Hematopoietic multipotent progenitor cell (in vitro differentiated cells): ENCODE measurements around the gene GSK3A. TPM values are rescaled to one million over a fixed set of nuclear protein-coding genes. Genes with fewer than 3 reads are reported as not detected.

Experiments
- DNase-seq, 3 donors: peaks; one replicate each; pipeline ENCODE4 v3.0.0-alpha.2; 2011 to 2015; ENCODE audit warnings: low read depth in 2 of 3, low spot score in 2 of 3
- total RNA-seq: library from RNA; depleted of rRNA; stranded (reverse); fragments of >200 nt; gene quantifications from one replicate; pipeline ENCODE4 v1.2.3, GENCODE V29; 2012

GSK3A gene
- total RNA-seq, 1 donor: 24.5 TPM

DNA sequence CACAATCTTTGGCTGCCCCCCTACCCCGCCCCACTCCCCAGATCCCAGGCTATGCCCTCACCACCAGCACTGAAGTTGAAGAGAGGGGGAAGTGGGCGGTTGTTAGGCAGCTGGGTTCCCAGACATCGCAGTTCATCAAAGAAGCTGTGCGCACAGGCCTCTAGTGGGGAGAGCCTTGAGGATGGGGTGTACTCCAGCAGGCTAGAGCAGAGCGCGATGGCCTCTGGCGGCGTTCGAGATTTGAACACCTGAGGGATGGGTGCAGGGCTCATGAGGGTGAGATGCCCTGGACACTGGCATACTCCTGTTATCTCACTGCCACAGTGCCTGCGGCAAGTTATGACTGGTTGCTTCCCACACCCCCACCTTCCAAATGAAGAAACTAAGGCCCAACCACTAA lies 10.0 kb downstream of the GSK3A start:
- DNase-seq: no peak

DNA sequence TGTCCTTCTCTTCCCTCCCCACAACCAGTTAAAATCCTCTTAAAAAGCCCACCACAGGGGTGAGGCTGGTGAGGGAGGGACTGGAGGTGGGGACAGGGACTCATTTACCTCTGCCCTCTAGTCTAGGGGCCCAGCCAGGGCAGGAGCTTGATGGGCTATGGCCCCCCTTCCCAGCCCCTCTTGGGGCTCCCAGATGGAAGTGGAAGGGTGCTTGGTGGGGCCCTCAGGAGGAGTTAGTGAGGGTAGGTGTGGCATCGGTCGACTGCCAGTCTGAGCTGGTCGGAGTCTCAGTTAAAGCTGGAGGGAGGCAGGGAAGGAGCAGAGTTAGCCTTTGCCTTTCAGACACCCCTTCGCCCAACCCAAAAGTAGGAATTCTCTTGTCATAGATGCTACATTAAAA lies 11.8 kb downstream of the GSK3A start:
- no peak for DNase-seq

DNA sequence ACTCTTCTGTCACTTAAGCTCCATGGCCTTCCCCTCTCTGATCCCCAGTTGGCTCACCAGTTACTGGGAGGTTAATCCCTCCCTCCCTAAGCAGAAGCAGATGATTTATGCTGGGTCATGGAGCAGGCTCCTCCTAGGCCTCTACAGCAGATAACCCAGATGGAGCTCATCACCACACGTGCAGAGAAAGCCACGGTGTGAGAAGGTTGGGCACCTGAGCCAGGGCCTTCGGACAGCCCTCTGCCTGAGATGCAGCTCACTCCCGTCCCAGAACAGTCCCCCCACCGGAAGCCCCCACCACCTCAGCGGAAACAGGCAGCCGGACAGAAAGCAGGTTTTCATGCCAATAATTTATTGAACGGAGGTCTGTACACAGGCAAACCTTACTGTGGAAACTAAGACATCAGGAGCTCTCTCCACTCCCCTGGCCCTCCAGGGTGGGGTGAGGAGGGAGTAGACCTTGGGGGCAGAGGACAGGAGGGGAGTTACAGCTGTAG lies 12.5 kb downstream of the GSK3A start:
- DNase-seq: no peak

DNA sequence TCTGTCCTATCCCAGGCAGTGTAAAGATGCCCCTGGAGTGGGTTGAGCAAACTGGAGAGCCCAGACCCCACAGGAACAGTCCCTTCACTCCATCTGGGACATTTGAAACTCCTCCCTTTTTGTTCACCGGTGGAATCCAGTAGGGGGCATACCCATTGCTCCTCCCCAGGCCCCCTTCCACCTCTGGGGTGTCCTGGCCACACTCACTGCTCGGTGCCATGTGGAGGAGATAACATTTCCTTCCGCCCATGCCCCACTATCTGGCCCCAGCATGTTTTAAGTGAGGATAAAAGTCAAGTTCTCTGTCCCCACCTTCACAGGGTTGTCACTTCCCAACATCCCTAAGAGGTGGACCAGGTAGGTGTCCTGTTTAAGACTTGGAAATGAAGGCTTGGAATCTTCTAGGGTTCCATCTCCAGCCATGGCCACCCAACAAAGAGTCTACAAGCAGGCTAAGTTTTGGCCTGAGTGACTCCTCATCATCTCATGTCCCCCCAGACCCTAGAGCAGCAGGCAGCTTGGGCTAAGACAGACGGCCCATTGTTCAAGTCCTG lies 13.0 kb downstream of the GSK3A start:
- no peak for DNase-seq

DNA sequence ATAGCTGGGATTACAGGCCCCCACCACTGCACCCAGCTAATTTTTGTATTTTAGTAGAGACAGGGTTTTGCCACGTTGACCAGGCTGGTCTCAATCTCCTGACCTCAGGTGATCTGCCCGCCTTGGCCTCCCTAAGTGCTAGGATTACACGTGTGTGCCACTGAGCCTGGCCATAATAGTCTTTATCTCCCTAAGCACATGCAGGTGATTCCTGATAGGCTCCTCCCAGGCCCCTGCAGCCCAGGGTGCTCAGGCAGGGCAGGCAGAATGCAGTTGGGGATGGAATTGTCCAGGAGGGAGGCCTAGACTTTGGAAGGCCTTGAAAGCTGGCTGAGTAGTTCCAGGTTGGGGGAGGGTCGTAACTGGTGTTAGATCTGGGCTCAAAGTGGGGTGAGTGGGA lies 13.8 kb downstream of the GSK3A start:
- no peak for DNase-seq

DNA sequence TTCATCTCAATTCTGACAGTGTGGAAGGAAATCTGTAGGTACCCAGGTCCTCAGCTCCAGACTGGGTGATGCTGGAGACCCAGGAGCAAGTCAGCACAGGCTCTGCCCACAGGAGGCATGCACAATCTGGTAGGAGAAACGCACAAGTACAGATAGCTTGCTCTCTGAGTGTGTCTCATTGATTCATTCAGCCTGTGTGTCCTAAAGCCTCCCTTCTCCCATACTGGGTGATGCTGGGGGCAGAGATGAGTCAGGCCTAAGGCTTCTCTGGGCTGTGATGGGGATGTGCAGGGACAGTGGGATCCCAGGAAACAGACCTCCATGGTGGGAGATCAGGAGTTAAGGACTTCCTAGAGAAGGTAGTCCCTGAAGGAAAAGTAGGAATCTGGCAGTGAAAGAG lies 15.5 kb downstream of the GSK3A start:
- no peak for DNase-seq

DNA sequence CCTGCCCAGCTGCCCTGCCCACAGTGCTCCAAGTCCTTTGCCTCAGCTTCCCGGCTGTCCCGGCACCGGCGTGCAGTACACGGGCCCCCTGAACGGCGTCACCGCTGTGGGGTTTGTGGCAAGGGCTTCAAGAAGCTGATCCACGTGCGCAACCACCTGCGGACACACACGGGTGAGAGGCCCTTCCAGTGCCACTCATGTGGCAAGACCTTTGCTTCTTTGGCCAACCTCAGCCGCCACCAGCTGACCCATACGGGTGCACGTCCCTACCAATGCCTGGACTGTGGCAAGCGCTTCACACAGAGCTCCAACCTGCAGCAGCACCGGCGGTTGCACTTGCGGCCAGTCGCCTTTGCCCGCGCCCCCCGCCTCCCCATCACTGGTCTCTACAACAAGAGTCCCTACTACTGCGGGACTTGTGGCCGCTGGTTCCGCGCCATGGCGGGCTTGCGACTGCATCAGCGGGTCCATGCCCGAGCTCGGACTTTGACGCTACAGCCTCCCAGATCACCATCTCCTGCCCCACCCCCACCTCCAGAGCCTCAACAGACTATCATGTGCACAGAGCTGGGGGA lies 16.6 kb downstream of the GSK3A start:
- DNase-seq: no peak

DNA sequence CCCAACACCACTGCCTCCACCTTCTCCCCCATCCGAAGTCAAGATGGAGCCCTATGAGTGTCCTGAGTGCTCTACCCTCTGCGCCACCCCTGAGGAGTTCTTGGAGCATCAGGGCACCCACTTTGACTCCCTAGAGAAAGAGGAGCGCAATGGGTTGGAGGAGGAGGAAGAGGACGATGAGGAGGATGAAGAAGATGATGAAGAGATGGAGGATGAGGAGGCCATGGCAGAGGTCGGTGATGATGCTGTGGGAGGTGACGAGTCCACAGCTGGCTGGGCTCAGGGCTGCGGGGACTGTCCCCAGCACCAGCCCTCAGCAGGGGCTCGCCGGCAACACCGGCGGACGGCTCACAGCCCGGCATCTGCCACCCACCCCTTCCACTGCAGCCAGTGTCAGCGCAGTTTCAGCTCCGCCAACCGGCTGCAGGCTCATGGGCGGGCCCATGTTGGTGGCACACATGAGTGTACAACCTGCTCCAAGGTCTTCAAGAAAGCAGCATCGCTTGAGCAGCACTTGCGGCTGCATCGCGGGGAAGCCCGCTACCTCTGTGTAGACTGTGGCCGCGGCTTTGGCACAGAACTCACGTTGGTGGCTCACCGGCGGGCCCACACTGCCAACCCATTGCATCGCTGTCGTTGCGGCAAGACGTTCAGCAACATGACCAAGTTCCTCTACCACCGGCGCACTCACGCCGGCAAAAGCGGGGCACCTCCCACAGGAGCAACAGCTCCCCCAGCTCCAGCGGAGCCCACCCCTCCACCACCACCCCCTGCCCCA lies 17.3 kb downstream of the GSK3A start:
- DNase-seq: no peak

DNA sequence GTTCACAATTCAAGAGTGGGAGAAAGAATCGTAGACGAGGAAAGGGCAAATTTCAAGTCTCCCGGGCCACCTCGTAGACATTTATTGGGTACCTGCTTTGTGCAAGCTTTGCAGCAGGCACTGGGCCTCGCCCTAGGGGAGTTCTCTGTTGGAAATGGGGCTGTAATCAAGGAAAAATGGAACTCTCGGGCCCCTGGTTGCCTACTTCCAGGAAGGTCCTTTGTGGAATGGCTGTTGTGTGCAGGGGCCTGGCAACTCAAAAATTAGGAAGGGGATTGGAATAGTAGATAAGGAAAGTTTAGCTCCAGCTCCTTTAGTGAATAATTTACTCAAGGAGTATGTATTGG lies 21.7 kb downstream of the GSK3A start:
- no peak for DNase-seq

DNA sequence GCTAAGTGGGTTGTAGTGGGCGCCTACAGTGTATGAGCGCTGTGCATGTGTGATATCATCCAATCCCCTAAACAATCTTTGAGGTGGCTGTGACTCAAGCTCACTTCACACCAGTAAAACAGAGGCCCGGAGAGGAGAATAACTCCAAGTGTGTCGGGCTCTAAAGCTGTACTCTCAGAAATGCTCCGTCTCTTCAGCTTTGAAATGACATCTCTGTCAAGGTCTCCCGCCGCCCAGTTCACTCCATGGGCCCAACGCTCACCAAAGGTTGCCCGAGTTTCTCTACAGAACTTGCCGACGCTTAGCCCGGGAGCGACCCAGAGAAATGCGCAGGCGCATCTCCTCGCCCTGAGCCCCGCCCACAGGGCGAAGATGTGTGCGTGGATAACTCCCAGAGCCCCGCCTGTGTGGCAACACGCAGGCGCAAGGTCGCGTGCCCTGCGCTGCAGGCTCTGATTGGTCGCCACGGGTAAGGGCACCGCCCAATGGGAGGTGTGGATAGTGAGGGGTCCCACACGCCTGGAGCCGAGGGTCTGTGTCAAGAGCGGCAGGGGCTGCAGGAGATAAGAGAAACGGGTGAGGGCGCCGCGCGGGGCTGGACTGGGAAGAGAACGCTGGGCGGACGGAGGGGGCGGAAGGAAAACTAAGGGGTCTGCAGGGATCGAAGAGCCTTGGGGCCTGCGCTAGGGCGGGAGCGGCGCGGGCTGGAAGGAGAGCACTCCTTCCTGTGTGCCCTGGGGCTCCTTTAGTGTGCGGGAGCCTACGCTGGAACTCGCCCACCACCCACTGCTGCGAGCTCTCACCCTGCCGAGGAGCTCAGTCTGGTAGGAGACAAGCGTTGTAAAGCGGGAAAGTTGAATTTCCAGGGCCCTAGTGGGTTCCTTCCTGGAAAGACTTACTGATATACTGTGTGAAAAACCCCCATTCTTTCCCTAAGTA lies 22.3 kb downstream of the GSK3A start, which contains the start of gene ZNF526:
ZNF526 (plus strand) TSS at position 501 of the 939 bp plus-strand sequence. CDS start 4,092 bp downstream, outside the sequence.
- peak; percentile 91 to 98 (median 98) for DNase-seq

DNA sequence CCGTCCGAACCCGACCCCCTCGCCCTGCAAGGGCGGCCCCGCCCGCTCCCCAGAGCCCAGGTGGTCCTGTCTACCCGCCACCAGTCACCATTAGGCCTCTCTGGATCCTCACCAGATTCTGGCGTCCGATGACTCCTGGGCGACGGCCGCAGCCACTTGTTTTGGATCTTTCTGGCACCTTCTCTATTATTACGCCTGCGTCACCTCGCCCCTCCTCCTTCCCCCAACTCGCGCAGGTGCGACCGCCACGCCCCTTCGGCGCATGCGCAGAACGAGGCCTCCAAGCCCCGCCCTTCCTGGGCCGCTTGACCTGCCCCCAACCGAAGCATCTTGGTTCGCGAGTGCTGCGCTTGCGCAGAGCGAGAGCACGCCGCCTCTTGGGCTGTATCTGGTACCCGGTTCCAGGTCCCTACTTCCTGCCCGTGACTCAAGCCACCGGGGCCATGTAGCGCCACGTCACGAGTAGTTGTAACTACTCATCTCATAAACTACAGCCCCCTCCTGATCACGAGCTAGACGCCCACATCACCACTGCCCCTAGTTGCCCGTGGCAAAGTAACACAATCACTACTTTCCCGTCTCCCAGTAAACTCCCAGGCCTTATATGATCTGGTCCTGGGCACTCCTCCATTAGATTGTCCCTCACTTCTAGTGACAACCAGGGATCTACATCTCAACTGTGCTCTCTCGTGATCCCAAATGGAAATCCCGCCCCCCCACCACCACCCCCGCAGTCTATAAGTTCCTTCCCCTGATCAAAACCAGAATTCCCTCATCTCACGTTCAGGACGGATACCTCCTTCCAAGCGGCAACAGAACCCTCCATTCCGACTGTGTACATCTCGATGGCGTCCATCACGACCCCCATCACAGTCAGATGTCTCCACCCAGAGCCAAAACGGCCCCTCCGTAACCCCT lies 24.6 kb downstream of the GSK3A start, which contains the start of gene DEDD2:
DEDD2 (minus strand) TSS at position 158 of the 918 bp plus-strand sequence. CDS start 670 bp downstream, outside the sequence.
- peak; percentile 99 for DNase-seq

DNA sequence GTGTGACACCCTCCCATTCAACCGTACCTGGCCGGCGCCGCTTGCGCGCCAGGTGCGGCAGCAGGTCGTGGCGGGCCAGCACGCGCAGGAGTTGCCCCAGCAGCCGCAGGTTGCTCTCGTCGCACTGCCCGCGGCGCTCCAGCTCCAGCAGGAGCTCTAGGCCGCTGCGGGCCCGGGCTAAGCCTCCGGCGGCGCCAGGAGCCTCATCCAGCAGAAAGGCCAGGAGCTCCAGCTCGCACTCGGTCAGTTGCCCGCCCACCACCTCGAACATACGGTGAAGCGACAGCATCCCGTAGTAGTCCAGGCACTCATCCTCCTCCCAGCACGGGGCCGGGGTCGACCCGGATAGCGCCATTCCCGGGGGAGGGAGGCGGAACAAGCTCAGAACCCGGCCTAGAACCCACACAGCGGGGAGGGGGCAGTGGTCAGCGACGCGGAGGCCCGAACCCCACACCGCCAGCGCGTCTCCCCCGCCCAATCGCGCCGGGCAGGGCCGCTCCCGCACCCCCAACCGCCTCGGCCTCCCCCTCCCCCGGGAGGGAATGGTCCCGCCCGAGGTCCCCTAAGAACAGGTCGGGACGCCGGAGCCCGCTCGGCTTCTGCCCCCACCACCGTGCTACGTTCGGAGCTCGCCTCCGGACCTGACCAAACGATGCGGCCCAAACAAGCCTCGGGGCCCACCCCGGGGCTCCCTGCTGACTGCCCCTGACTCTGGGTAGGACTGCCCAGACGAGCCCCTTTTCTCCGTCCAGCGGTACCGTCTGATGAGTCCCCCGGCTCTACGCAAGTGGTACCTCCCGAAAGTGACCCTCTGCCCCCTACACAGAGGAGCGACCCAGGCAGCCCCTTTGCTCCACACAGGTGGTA lies 25.5 kb downstream of the GSK3A start:
- DNase-seq: peak in 1 of 3 donors; percentile 44

DNA sequence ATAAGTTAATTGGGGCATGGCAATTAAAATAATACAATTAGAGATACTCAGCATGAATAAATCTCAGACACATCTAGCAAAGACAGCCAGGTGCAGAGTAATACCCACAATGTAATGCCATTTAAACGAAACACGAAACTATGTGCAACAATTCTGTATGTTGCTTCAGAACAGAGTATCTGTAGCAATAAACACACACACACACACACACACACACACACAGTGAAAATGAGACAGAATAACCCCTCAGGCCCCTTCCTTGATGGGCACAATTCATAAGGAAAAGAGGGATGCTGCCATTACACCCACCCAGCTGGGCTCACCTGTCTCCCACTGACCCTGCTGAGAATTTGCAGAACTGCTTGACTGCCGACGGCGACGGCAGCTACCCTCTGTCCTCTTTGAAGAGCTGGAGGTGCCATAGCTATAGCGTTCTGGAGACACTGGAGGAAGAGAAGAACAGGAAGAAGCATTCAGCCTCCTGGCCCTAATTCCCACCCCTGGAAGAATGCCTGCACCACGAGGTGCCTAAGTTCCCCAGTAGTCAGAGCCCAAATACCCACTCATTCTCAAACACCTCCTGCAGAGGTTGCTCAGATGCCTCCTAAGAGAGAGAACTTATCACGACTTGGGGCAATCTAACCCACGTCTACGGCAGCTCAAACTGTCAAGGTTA lies 27.5 kb downstream of the GSK3A start:
- DNase-seq: no peak

DNA sequence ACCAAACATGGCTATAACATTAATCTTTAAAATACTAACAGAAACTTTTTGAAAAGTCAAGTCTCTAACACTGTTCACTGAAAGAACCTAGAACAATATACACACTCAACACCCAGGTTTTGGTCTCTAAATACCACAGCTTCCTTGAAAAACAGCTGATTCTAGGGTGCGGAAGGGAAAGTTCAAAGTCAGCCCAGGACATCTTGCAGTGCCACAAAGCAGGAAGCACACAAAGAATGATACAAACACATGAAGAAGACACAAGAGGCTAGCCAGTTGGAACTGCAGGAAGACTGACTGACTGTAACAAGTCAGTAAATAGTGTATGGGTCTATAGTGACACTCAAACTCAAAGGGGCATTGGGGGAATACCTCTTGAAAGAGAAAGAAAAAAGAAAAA lies 29.5 kb downstream of the GSK3A start:
- DNase-seq: no peak

DNA sequence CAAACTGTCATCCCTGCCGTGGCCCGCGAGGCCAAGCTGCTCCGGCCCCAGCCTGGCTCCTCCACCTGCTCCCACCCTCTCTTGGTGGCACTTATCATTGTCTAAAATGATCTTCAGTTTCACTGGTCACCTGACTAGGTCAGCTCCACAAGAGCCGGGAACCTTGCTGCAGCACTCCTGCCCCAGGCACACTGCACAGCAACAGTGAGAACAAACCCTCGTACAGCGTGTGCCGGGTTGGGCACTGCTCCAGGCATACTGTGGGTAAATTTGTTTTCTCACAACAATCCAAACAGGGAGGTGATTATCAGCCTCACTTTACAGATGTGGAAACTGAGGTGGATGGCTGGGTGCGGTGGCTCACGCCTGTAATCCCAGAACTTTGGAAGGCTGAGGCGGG lies 33.8 kb downstream of the GSK3A start:
- no peak for DNase-seq

DNA sequence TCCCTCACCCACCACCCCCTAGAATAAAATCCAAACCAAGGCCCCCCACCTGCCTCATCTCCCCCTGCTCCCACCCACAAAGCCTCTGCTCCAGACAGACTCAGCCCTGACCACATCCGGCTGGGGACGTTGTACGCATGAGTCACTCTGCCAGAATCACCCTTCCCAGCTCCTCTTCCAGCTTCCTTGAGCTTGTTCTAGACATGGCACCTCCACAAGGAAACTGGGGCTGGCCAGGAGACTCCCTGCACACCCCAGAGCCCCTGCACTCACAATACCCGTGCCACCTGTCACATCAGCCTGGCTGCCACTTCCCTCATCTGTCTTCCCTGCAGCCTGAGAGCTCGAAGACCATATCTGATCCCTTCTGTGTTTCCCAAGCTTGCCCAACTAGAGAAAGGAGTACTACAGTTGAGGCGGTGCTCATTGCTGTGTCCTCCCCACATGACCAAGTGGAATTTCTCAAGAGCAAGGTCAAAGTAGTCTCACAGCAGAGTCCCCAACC lies 34.6 kb downstream of the GSK3A start:
- no peak for DNase-seq

DNA sequence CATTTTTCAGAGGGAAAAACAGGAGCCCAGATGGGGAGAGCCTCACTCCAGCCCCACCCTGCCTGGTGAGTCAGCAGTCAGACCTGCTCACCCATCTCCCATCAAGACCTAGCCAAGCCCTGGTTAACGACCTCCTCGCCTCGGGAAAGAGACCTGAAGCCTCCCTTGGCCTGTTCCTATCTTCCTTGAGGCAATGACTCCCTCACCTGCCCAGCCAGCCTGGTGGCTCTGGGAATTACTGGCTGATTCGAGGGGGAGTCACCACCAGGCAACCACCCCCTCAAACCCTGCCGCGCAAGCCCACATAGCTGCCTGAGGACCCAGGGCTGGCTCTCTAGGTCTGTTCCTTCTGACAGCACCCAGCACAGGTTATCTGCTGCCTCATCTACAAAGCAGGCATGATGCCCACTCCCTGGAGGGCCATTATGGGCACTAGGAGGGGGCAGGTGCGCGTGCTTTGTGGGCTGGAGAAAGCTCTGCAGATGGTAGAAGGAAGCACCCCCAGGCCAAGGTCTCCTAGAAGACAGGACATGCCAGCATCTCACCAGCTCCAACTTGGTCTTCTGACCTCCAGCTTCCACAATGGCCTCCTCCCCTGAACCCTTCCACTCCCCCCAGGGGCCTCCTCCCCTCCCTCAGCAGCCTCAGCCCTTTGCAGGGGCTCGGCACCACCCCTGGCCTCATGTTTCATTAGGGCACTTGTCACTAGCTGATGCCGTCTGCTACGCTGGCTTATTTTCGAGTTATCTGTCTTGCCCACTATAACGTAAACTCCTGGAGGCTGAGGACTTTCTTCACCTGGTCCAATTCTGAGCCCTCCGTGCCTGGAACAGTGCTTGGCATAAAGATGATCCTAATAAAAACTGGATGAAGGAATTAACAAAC lies 35.3 kb downstream of the GSK3A start:
- DNase-seq: no peak
